HG02943 (cell line): Measurements from ENCODE around the gene SLC25A25.
"Not testable (repeated sequence)": the region's sequence is repeated elsewhere in the genome, so short reads cannot be mapped to it uniquely, and the experiment has no call there.

Source experiments
- ATAC-seq: cut with Tn5 transposase; IDR thresholded peaks from one replicate; pipeline ENCODE4 v1.9.1; 2021; ENCODE audit warnings: mild to moderate bottlenecking, low read depth, moderate library complexity; ENCODE audit not compliant: unreplicated experiment

The SLC25A25 gene

DNA sequence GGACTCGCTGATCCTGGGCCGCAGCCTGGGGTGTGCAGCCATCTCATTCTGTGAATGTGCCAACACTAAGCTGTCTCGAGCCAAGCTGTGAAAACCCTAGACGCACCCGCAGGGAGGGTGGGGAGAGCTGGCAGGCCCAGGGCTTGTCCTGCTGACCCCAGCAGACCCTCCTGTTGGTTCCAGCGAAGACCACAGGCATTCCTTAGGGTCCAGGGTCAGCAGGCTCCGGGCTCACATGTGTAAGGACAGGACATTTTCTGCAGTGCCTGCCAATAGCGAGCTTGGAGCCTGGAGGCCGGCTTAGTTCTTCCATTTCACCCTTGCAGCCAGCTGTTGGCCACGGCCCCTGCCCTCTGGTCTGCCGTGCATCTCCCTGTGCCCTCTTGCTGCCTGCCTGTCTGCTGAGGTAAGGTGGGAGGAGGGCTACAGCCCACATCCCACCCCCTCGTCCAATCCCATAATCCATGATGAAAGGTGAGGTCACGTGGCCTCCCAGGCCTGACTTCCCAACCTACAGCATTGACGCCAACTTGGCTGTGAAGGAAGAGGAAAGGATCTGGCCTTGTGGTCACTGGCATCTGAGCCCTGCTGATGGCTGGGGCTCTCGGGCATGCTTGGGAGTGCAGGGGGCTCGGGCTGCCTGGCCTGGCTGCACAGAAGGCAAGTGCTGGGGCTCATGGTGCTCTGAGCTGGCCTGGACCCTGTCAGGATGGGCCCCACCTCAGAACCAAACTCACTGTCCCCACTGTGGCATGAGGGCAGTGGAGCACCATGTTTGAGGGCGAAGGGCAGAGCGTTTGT lies 39.6 kb downstream of the SLC25A25 start:
- no peak for ATAC-seq

- ATAC-seq = no peak
Observed at GRCh38 chr9:128108269-128109049, 40.4 kb downstream of the SLC25A25 start.

DNA sequence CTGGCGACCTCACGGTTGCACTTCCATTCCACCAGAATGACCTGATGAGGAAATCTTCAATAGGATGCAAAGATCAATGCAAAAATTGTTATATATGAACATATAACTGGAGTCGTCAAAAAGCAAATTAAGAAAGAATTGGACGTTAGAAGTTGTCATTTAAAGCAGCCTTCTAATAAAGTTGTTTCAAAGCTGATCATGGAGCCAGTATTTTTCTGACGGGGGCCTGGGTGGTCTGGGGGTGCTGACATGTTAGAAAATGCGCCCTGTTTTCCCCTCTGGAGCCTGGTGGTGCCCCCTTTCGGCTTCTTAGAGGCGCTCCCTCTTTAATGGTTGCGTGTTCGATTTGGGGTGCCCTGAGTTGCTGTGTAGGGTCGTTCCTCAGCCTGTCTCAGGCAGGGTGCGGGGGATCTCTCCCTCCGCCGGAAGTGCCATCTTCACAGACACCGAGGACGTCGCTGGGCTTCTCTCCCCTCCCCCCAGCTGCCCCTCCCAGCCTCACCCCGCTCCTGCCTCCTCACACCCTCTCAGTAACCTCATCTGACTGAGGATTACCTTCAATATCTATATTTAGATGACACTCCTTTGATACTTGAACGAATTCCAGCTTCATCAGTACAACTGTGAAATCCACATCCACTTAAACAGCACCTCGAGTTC lies 41.1 kb downstream of the SLC25A25 start:
- no peak for ATAC-seq

- ATAC-seq = not testable (repeated sequence)
Observed at GRCh38 chr9:128111726-128112125, 43.7 kb downstream of the SLC25A25 start.

DNA sequence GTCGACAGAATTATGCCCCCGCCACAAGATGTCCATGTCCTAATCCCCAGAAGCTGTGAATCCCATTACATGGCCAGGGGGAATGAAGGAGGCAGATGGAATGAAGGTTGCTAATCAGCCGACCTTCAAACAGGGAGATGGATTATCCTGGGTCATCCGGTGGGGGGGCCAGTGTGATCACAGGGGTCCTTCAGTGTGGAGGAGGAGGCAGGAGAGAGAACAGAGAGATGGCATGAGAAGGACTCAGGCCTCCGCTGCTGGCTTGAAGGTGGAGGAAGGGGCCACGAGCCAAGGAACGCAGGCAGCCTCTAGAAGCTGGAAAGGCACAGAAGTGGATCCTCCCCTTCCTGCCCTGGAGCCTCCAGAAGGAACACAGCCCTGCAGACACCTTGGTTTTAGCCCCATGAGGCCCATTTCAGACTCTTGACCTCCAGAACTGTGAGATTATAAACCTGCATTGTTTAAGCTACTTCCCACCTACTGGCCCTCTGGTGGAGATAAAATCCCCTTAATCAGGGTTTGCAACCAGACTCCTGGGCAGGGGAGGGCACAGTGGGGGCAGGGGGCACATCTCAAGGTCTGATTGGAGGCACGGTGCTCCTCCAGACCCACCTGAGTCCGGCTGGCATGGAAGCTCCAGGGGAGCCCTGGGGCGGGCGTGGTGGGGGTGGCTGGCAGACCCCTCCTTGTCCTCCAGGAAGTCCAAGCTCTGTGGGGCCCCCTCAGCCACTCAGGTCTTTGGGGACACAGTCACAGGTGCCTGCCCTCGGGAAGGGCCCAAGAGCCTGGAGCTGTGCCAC lies 45.7 kb downstream of the SLC25A25 start:
- no peak for ATAC-seq

DNA sequence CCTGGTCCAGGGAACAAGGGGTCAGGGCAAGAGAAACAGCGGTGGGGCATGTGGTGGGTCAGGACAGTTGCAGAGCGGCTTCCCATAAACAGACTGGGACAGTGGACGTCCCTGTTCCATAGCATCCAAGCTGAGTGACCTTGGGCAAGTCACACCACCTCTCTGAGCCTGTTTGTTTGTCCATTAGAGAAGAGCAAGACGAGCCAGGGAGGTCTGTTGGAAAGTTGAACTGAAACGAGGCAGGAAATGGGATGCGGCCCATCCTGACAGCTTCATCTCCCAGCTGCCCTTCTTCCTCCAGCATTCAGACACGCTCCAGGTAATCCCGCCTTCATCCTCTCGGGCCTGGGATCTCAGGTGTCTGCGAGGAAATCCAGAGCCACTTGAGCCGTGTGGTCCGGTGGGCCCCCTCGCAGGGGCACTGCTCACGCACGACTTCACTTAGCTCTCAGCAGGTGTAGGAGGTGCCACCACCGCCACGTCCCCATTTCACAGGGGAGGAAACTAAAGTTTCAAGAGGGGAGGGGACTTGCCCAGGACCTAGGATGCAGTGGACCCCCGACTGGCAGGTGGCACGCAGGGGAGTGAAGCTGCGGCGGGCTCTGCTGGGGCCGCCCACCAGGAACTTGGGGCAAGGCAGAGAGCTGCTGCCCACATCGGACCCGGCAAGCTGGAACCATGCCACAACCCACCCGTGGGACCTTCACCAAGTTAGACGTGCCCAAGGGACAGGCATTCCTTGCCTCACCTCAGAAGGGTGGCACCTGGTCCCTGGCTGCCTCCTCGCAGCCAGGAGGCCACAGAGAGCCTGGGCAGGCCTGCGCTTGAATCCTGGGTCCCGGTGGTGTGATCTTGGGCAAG lies 46.5 kb downstream of the SLC25A25 start:
- ATAC-seq = no peak

DNA sequence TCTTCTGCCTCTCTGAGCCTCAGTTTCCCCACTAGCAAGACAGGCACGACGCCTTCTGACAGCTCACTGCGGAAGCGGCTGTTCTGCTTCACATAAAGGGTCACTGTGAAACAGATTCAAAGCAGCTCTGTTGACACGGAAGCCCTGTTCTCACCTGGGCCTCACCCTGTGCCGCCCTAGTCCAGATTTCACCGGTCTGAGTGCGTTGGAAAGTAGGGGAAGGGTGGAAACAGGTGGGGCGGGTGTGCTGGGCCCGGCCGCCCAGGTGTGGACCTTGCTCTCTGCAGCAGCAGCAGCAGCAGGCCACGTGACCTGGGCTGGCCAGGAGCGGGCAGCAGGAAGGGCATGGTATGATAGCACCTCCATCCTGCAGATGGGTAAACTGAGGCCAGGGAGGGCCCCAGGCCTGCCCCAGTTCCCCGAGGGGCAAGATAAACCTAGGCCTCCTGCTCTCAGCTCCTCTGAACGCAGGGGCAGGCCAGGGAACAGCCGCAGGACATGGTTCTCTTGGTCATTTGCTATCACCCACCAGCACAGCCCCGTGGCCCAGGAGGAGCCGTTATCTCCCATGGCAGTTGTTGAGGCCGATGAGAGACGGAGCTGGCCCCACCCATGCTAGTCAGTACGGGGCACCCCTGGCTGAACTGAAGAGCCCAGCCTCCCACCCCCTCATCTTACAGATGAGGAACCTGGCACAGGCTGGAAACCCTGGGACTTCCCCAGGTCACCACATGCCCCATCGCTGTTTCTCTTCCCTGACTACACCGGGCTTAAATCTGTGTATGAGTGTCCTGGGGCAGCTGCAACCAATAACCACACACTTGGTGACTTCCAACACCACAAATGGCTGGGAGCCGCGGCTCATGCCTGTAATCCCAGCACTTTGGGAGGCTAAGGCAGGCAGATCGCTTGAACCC lies 47.4 kb downstream of the SLC25A25 start:
- ATAC-seq = no peak

- ATAC-seq = no peak
Observed at GRCh38 chr9:128116104-128117083, 48.4 kb downstream of the SLC25A25 start.

- no peak for ATAC-seq
Observed at GRCh38 chr9:128117613-128118471, 49.8 kb downstream of the SLC25A25 start.

DNA sequence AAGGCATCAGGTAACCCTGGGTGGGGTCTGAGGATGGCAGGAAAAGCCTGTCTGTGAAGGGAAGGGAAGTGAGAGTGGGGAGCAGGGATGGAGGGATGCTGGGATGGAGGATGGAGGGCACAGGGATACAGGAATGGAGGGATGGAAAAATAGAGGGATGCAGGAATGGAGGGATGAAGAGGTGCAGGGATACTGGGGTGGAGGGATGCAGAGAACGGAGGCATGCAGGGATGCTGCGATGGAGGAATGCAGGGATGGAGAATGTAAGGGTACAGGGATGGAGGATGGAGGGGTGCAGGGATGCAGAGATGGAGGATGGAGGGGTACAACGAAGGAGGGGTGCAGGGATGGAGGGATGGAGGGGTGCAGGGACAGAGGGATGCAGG lies 50.4 kb downstream of the SLC25A25 start:
- no peak for ATAC-seq

DNA sequence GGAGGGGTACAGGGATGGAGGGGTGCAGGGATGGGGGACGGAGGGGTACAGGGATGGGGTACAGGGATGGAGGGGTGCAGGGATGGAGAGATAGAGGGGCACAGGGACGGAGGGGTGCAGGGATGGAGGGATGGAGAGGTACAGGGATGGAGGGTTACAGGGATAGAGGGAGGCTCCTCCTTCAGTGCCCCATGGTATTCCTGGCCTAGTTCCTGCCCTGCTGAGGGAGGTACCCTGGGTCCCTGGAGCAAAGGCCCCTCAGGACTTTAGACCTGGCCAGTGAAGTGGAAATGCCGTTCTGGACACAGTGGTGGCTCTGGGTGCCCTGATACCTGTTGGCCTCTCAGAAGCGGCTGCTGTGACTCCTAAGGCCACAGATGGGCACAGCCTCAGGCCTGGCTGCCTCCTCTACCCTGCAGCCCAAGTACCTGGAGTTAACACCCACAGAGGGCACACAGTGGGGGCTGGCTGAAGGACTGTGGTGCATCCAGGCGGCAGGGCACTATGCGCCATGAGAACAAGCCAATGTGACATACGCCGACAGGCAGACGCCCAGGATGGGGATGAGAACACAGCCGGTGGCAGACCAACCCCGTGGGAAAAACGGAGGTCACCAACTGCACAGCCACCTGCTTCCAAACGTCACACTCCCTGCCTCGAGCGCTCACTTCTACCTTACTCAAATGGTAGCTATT lies 51.1 kb downstream of the SLC25A25 start:
- no peak for ATAC-seq

GRCh38 chr9:128120061-128120740 lies 52.2 kb downstream of the SLC25A25 start:
- ATAC-seq = no peak

DNA sequence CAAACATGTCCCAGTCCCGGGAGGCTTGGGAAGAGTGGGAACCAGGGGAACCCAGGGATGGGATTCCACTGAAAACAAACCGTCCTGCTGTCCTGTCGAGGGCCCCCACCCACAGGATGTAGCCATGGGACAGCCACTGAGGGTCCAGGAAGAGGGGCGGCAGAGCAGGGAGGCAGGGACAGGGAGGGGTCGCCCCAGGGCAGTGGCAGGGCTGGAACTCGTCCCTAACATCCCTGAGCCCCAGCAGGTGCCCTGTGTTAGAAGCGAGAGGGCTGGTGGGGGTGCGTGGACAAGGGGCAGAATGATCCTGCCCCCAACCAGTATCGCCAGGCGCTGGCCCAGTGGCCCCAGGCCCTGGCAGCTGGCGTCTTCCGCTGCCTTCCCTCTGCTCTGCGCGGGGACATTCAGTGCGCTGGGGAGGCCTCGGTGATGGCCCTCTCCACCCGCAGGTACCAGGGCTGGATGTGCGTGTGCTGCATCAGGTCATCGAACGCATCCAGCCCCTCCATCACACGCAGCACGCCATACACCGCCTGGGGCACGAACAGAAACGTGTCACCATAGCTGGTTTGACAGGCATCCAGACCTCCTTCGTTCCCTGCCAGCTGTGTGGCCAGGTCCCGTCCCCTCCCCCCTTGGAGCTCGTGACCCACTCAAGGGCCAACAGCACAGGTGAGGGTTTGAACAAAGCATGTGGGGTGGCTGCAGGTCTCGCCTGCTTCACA lies 52.9 kb downstream of the SLC25A25 start:
- ATAC-seq = no peak

- no peak for ATAC-seq
Observed at GRCh38 chr9:128121466-128121810, 53.4 kb downstream of the SLC25A25 start.
